Measurements from ENCODE around the gene PANX1. TPM values are rescaled to one million over a fixed set of nuclear protein-coding genes. Genes with fewer than 3 reads are reported as not detected.
"Not testable (repeated sequence)": the region's sequence is repeated elsewhere in the genome, so short reads cannot be mapped to it uniquely, and the experiment has no call there.

The PANX1 gene
- polyA plus RNA-seq, 3 donors: 25.4 to 27.9 (median 27.6) TPM

GRCh38 chr11:94148189-94148588 is 19.5 kb downstream of the PANX1 start:
- no peak for DNase-seq (ENCODE audit: low read depth in 3 of 3, low spot score in 2 of 3)

GRCh38 chr11:94149431-94150017 is 20.9 kb downstream of the PANX1 start:
- no peak for DNase-seq (ENCODE audit: low read depth in 3 of 3, low spot score in 2 of 3)

GRCh38 chr11:94150056-94150455 is 21.4 kb downstream of the PANX1 start:
- no peak for DNase-seq (ENCODE audit: low read depth in 3 of 3, low spot score in 2 of 3)

GRCh38 chr11:94150704-94151685 is 22.4 kb downstream of the PANX1 start:
- DNase-seq (ENCODE audit: low read depth in 3 of 3, low spot score in 2 of 3): no peak

- no peak for DNase-seq (ENCODE audit: low read depth in 3 of 3, low spot score in 2 of 3)
Observed at GRCh38 chr11:94151903-94152677, 23.4 kb downstream of the PANX1 start.

- DNase-seq (ENCODE audit: low read depth in 3 of 3, low spot score in 2 of 3): no peak
Observed at GRCh38 chr11:94152678-94153065, 24.0 kb downstream of the PANX1 start.

GRCh38 chr11:94153320-94153719 is 24.7 kb downstream of the PANX1 start:
- DNase-seq (ENCODE audit: low read depth in 3 of 3, low spot score in 2 of 3): no peak

GRCh38 chr11:94154095-94154856 is 25.6 kb downstream of the PANX1 start:
- DNase-seq (ENCODE audit: low read depth in 3 of 3, low spot score in 2 of 3): no peak

GRCh38 chr11:94157339-94157738 is 28.7 kb downstream of the PANX1 start:
- not testable (repeated sequence) for DNase-seq (ENCODE audit: low read depth in 3 of 3, low spot score in 2 of 3)

- no peak for DNase-seq (ENCODE audit: low read depth in 3 of 3, low spot score in 2 of 3)
Observed at GRCh38 chr11:94168882-94169281, 40.2 kb downstream of the PANX1 start.

- DNase-seq (ENCODE audit: low read depth in 3 of 3, low spot score in 2 of 3): no peak
Observed at GRCh38 chr11:94169516-94169915, 40.9 kb downstream of the PANX1 start.

GRCh38 chr11:94169930-94170545 is 41.4 kb downstream of the PANX1 start:
- DNase-seq (ENCODE audit: low read depth in 3 of 3, low spot score in 2 of 3): no peak

GRCh38 chr11:94170953-94171352 is 42.3 kb downstream of the PANX1 start:
- no peak for DNase-seq (ENCODE audit: low read depth in 3 of 3, low spot score in 2 of 3)

GRCh38 chr11:94171693-94172440 is 43.2 kb downstream of the PANX1 start:
- no peak for DNase-seq (ENCODE audit: low read depth in 3 of 3, low spot score in 2 of 3)

GRCh38 chr11:94175535-94175934 is 46.9 kb downstream of the PANX1 start:
- DNase-seq (ENCODE audit: low read depth in 3 of 3, low spot score in 2 of 3): no peak

GRCh38 chr11:94178331-94178730 is 49.7 kb downstream of the PANX1 start:
- no peak for DNase-seq (ENCODE audit: low read depth in 3 of 3, low spot score in 2 of 3)

- no peak for DNase-seq (ENCODE audit: low read depth in 3 of 3, low spot score in 2 of 3)
Observed at GRCh38 chr11:94179696-94180095, 51.1 kb downstream of the PANX1 start.

GRCh38 chr11:94181526-94181925 is 52.9 kb downstream of the PANX1 start:
- DNase-seq (ENCODE audit: low read depth in 3 of 3, low spot score in 2 of 3): no peak

- no peak for DNase-seq (ENCODE audit: low read depth in 3 of 3, low spot score in 2 of 3)
Observed at GRCh38 chr11:94181943-94182342, 53.3 kb downstream of the PANX1 start.
